ENCODE data around the gene TOMM5.

TOMM5 gene

GRCh38 chr9:37622462-37622861 lies 30.1 kb upstream of the TOMM5 start:
- DNase-seq (ENCODE audit: low read depth): no peak
- TF ChIP-seq CTCF (conservative IDR thresholded peaks at IDR 0.05; ENCODE audit: low read depth, low read length): no peak
- no peak overlapping the region for H3K4me3 ChIP-seq (ENCODE audit: low read depth, low read length)

GRCh38 chr9:37621273-37622121 lies 29.1 kb upstream of the TOMM5 start:
- DNase-seq (ENCODE audit: low read depth): no peak
- TF ChIP-seq CTCF (conservative IDR thresholded peaks at IDR 0.05; ENCODE audit: low read depth, low read length): no peak
- no peak overlapping the region for H3K4me3 ChIP-seq (ENCODE audit: low read depth, low read length)

GRCh38 chr9:37620396-37620795 lies 28.0 kb upstream of the TOMM5 start:
- no peak for TF ChIP-seq CTCF (conservative IDR thresholded peaks at IDR 0.05; ENCODE audit: low read depth, low read length)
- H3K4me3 ChIP-seq (ENCODE audit: low read depth, low read length): no peak overlapping the region
- DNase-seq (ENCODE audit: low read depth): no peak

GRCh38 chr9:37619806-37620205 lies 27.4 kb upstream of the TOMM5 start:
- no peak for DNase-seq (ENCODE audit: low read depth)
- no peak for TF ChIP-seq CTCF (conservative IDR thresholded peaks at IDR 0.05; ENCODE audit: low read depth, low read length)
- no peak overlapping the region for H3K4me3 ChIP-seq (ENCODE audit: low read depth, low read length)

- DNase-seq (ENCODE audit: low read depth): peak; percentile 10
- no peak overlapping the region for H3K4me3 ChIP-seq (ENCODE audit: low read depth, low read length)
- no peak for TF ChIP-seq CTCF (conservative IDR thresholded peaks at IDR 0.05; ENCODE audit: low read depth, low read length)
Observed at GRCh38 chr9:37618817-37619216, 26.4 kb upstream of the TOMM5 start.

GRCh38 chr9:37617832-37618231 lies 25.4 kb upstream of the TOMM5 start:
- DNase-seq (ENCODE audit: low read depth): peak; percentile 30
- no peak overlapping the region for H3K4me3 ChIP-seq (ENCODE audit: low read depth, low read length)
- no peak for TF ChIP-seq CTCF (conservative IDR thresholded peaks at IDR 0.05; ENCODE audit: low read depth, low read length)

GRCh38 chr9:37617161-37617560 lies 24.8 kb upstream of the TOMM5 start:
- H3K4me3 ChIP-seq (ENCODE audit: low read depth, low read length): no peak overlapping the region
- DNase-seq (ENCODE audit: low read depth): no peak
- TF ChIP-seq CTCF (conservative IDR thresholded peaks at IDR 0.05; ENCODE audit: low read depth, low read length): no peak

Data from choroid plexus epithelial cell (primary cell).